ENCODE data around the gene ARMC9.
"Not testable (repeated sequence)": the region's sequence is repeated elsewhere in the genome, so short reads cannot be mapped to it uniquely, and the experiment has no call there.

Gene ARMC9

GRCh38 chr2:231190531-231191197, 7.8 kb upstream of the ARMC9 start:
- ChIA-PET CTCF (interaction anchor here (1.1 to 1.2 kb wide), 2 partner anchors 11 to 37 kb away, joined by 3 to 4 read pairs; no protein-coding TSS in a partner anchor), POLR2A (no interaction called here)
- TF ChIP-seq, protein P1, sequence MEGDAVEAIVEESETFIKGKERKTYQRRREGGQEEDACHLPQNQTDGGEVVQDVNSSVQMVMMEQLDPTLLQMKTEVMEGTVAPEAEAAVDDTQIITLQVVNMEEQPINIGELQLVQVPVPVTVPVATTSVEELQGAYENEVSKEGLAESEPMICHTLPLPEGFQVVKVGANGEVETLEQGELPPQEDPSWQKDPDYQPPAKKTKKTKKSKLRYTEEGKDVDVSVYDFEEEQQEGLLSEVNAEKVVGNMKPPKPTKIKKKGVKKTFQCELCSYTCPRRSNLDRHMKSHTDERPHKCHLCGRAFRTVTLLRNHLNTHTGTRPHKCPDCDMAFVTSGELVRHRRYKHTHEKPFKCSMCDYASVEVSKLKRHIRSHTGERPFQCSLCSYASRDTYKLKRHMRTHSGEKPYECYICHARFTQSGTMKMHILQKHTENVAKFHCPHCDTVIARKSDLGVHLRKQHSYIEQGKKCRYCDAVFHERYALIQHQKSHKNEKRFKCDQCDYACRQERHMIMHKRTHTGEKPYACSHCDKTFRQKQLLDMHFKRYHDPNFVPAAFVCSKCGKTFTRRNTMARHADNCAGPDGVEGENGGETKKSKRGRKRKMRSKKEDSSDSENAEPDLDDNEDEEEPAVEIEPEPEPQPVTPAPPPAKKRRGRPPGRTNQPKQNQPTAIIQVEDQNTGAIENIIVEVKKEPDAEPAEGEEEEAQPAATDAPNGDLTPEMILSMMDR (IDR thresholded peaks at IDR 0.05; ENCODE audit: control extremely low read depth, extremely low read depth, low read depth, missing control alignments), result no peak
- no peak for DNase-seq (ENCODE audit: extremely low spot score)

GRCh38 chr2:231191896-231192872, 6.2 kb upstream of the ARMC9 start:
- CTCF ChIA-PET, result interaction anchor here (0.7 to 2.4 kb wide), 6 partner anchors 9 to 88 kb away, joined by 3 to 11 read pairs (median 5); no protein-coding TSS in a partner anchor
- DNase-seq (ENCODE audit: extremely low spot score), result no peak
- POLR2A ChIA-PET, result no interaction called here
- TF ChIP-seq, protein P1 (IDR thresholded peaks at IDR 0.05; ENCODE audit: control extremely low read depth, extremely low read depth, low read depth, missing control alignments), result peak; percentile 26

GRCh38 chr2:231193216-231193615, 5.2 kb upstream of the ARMC9 start:
- TF ChIP-seq, protein P1 (IDR thresholded peaks at IDR 0.05; ENCODE audit: control extremely low read depth, extremely low read depth, low read depth, missing control alignments), result no peak
- DNase-seq (ENCODE audit: extremely low spot score), result no peak
- ChIA-PET CTCF (interaction anchor here (1.2 to 2.4 kb wide), 7 partner anchors 8 to 89 kb away, joined by 4 to 11 read pairs (median 5); no protein-coding TSS in a partner anchor), POLR2A (interaction anchor here (0.6 kb wide), 1 partner anchor 12 kb away, joined by 3 read pairs; no protein-coding TSS in a partner anchor)

GRCh38 chr2:231196592-231196991, 1.8 kb upstream of the ARMC9 start:
- no peak for DNase-seq (ENCODE audit: extremely low spot score)
- ChIA-PET POLR2A (interaction anchor here (1.0 to 1.6 kb wide), 2 partner anchors 17 to 21 kb away, joined by 3 read pairs; no protein-coding TSS in a partner anchor), CTCF (interaction anchor here (1.0 to 4.2 kb wide), 9 partner anchors 9 to 144 kb away, joined by 3 to 18 read pairs (median 4); no protein-coding TSS in a partner anchor)
- TF ChIP-seq, protein P1 (IDR thresholded peaks at IDR 0.05; ENCODE audit: control extremely low read depth, extremely low read depth, low read depth, missing control alignments), result no peak

DNA sequence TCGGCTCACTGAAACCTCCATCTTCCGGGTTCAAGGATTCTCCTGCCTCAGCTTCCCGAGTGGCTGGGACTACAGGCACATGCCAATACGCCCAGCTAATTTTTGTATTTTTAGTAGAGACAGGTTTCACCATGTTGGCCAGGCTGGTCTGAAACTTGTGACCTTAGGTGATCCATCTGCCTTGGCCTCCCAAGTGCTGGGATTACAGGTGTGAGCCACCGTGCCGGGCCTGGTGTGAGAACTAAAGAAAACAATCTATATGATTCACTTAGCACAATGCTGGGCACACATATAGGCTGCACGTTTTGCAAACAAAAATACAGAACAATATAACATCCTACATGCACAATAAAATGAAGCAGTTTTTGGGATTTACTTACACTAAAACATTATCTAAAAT, 1.2 kb upstream of the ARMC9 start:
- DNase-seq (ENCODE audit: extremely low spot score), result not testable (repeated sequence)
- CTCF ChIA-PET, result interaction anchor here (1.1 to 4.2 kb wide), 8 partner anchors 9 to 144 kb away, joined by 3 to 18 read pairs (median 5); no protein-coding TSS in a partner anchor
- POLR2A ChIA-PET, result interaction anchor here (1.6 kb wide), 1 partner anchor 21 kb away, joined by 3 read pairs; no protein-coding TSS in a partner anchor

DNA sequence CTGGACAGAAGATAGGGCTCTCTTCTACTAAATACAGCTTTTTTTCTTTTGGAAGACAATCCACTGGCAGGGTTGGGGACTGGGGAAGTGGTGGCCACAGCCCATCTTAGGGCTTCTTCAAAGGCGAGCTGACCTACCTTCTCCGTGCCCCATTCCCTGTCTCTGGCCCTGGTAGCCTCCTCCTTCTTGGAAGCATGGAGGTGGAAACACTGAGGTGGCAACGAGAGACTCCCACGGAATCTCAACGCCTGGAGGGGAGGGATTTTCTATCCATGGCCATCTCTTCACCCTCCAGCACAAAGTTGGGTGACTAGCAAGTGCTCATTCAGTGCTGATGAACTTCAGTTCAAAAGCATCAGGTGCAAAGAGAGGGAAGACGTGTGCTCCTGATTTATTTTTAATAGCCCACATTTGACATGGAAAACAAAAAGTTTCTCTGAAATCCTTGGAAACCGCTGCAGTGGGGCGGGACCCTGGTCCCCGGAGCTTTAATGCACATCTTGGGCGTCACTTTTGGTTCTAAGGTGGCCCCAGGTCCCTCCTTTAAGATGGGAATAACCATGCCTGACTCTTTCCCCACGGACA, 633 bp upstream of the ARMC9 start:
- TF ChIP-seq, protein P1 (IDR thresholded peaks at IDR 0.05; ENCODE audit: control extremely low read depth, extremely low read depth, low read depth, missing control alignments), result no peak
- ChIA-PET POLR2A (interaction anchor here (1.0 to 1.6 kb wide), 2 partner anchors 22 to 30 kb away, joined by 3 read pairs; no protein-coding TSS in a partner anchor), CTCF (interaction anchor here (0.6 to 4.2 kb wide), 7 partner anchors 9 to 196 kb away, joined by 3 to 18 read pairs (median 4); no protein-coding TSS in a partner anchor)
- no peak for DNase-seq (ENCODE audit: extremely low spot score)

All from GM10248 (cell line).